Ishikawa (cell line): ENCODE results near the gene ING5.
A peak's percentile ranks its signal among the peaks of the same experiment; 100 is the strongest.

Source experiments
- CEBPB ChIP-seq: IDR thresholded peaks from 2 replicates; pipeline ENCODE4 v1.6.1; 2012
- CREB1 ChIP-seq: IDR thresholded peaks from 2 replicates; pipeline ENCODE4 v1.6.1; 2012; ENCODE audit warnings: low read depth
- EGR1 ChIP-seq: IDR thresholded peaks from 2 replicates; pipeline ENCODE4 v1.6.1; 2012
- EP300 ChIP-seq: IDR thresholded peaks from 2 replicates; pipeline ENCODE4 v1.6.1; 2012; ENCODE audit warnings: borderline replicate concordance
- FOXM1 ChIP-seq: IDR thresholded peaks from 2 replicates; pipeline ENCODE4 v1.6.1; 2012; ENCODE audit warnings: low read depth, borderline replicate concordance
- MAX ChIP-seq: IDR thresholded peaks from 2 replicates; pipeline ENCODE4 v1.6.1; 2012
- NFIC ChIP-seq: IDR thresholded peaks from 2 replicates; pipeline ENCODE4 v1.6.1; 2012
- RAD21 ChIP-seq: IDR thresholded peaks from 2 replicates; pipeline ENCODE4 v1.6.1; 2012; ENCODE audit warnings: low read depth
- REST ChIP-seq: IDR thresholded peaks from 2 replicates; pipeline ENCODE4 v1.6.1; 2012; ENCODE audit warnings: low read depth, mild to moderate bottlenecking
- TAF1 ChIP-seq: IDR thresholded peaks from 2 replicates; pipeline ENCODE4 v1.6.1; 2012; ENCODE audit warnings: low read depth, mild to moderate bottlenecking
- TCF12 ChIP-seq: IDR thresholded peaks from 2 replicates; pipeline ENCODE4 v1.6.1; 2012; ENCODE audit warnings: low read depth
- TEAD4 ChIP-seq: IDR thresholded peaks from 2 replicates; pipeline ENCODE4 v1.6.1; 2012
- YY1 ChIP-seq: IDR thresholded peaks from 2 replicates; pipeline ENCODE4 v1.6.1; 2012; ENCODE audit warnings: low read depth
- ZBTB7A ChIP-seq: IDR thresholded peaks from 2 replicates; pipeline ENCODE4 v1.6.1; 2012; ENCODE audit warnings: low read depth
- TF ChIP-seq, protein P1 (sequence below): IDR thresholded peaks from 2 replicates; pipeline ENCODE4 v1.6.1; 2012

ING5 gene

DNA sequence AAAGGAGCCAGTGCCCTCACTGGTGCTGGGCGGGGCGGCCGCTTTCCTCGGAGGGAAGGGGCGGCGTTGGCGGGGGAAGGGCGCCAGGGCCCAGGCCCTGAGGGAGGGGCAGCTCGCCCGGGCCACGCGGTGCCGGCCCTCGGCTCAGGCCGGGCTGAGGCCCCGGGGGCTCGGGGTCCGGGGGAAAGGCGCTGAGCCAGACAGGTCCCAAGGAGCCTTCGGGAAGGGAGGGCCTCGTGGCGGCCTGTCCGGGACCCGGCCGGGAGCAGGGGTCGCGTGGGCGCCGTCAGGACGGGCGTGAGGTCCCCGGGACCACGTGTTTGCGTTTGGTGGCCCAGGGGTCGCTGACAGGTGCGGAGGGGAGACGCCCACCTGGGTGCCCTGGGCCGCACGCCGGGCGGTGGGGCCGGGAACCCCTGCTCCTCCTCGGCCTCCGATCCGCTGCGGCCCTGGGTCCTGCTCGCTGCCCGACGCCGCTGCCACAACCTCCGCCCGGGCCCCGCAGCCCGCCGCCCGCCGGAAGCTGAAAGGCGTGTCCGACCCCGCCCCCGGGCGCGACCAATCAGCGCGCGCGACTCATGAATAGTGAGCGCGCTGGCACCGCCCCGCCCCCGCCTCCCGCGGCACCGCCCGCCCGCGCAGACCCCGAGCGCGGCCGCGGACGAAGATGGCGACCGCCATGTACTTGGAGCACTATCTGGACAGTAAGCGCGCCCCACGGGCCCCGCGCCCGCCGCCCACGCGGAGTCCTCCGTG, at the start of gene ING5:
ING5 (plus strand) TSS at position 641 of the 756 bp plus-strand sequence; CDS start at position 668, 27 bp downstream.
- no peak for TF ChIP-seq TEAD4
- no peak for TF ChIP-seq CREB1
- TF ChIP-seq NFIC, result 0 out of 2 replicates have a peak, but pooled peaks have one; percentile 15
- peak; percentile 75; the same call in 1 of the 2 replicates for TF ChIP-seq TAF1
- no peak; the same call in 1 of the 2 replicates for TF ChIP-seq ZBTB7A
- TF ChIP-seq RAD21, result peak; percentile 25; the same call in 1 of the 2 replicates
- no peak; the same call in 1 of the 2 replicates for TF ChIP-seq REST
- TF ChIP-seq CEBPB, result no peak
- TF ChIP-seq FOXM1, result no peak
- peak; percentile 84 for TF ChIP-seq YY1
- TF ChIP-seq, protein P1, sequence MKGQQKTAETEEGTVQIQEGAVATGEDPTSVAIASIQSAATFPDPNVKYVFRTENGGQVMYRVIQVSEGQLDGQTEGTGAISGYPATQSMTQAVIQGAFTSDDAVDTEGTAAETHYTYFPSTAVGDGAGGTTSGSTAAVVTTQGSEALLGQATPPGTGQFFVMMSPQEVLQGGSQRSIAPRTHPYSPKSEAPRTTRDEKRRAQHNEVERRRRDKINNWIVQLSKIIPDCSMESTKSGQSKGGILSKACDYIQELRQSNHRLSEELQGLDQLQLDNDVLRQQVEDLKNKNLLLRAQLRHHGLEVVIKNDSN, result peak; percentile 36; the same call in 1 of the 2 replicates
- TF ChIP-seq MAX, result peak; percentile 93
- TF ChIP-seq TCF12, result peak; percentile 23; the same call in 1 of the 2 replicates
- no peak for TF ChIP-seq EP300
- peak; percentile 6; the same call in 1 of the 2 replicates for TF ChIP-seq EGR1

GRCh38 chr2:241652142-241652541, 49.7 kb upstream of the ING5 start:
- TF ChIP-seq, protein P1, result no peak
- no peak for TF ChIP-seq RAD21
- TF ChIP-seq YY1, result no peak
- no peak for TF ChIP-seq FOXM1
- TF ChIP-seq EP300, result no peak
- TF ChIP-seq REST, result no peak
- no peak for TF ChIP-seq TEAD4
- TF ChIP-seq EGR1, result no peak
- no peak for TF ChIP-seq TAF1
- TF ChIP-seq NFIC, result no peak
- TF ChIP-seq ZBTB7A, result no peak
- no peak for TF ChIP-seq CEBPB
- no peak for TF ChIP-seq CREB1
- no peak for TF ChIP-seq MAX
- TF ChIP-seq TCF12, result no peak

DNA sequence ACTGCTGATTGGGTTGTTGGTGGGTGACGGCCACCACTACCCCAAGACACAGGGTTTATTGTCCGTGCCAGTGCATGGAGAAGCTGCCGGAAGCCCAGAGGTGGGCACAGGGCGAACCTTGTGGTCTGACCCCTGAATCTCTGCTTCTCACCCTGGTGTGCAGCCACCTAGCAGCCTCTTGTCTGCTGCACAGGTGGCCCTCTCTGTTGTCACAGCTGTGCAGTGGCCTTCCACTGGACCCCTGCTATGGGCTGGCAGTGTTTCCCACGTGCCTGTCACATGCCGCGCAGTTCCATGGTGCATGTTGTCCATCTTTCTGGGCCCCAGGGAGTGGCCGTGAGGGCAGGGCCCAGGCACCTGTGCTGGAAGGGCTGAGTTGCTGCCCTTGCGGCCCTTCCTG, 49.1 kb upstream of the ING5 start:
- TF ChIP-seq EGR1, result no peak

GRCh38 chr2:241653210-241653750, 48.6 kb upstream of the ING5 start:
- TF ChIP-seq EGR1 (no peak), MAX (no peak), ZBTB7A (no peak)

GRCh38 chr2:241654551-241654950, 47.3 kb upstream of the ING5 start:
- TF ChIP-seq TAF1 (no peak), YY1 (no peak), NFIC (no peak), TEAD4 (no peak), EGR1 (no peak), ZBTB7A (no peak)
